Neural progenitor cell (in vitro differentiated cells): Measurements from ENCODE around the gene DLK1. TPM values are rescaled to one million over a fixed set of nuclear protein-coding genes. Genes with fewer than 3 reads are reported as not detected.

Experiments
- DNase-seq: peaks from one replicate; pipeline ENCODE4 v3.0.0-alpha.2; 2016; ENCODE audit warnings: low spot score
- H2AFZ ChIP-seq: fragments of 200-600 bp; sonication (generic); replicated peaks from 2 replicates; pipeline ENCODE4 v1.6.1; 2016; ENCODE audit warnings: antibody characterized with exemption
- H3F3A ChIP-seq: fragments of 200-600 bp; sonication (generic); 2 replicates; pipeline ENCODE4 v1.6.1; 2016; ENCODE audit warnings: antibody characterized with exemption, low read depth
- H3K27ac ChIP-seq: fragments of 200-600 bp; sonication (generic); 2 replicates; pipeline ENCODE4 v1.5.1; 2016; ENCODE audit warnings: mild to moderate bottlenecking
- H3K27me3 ChIP-seq: fragments of 200-600 bp; sonication (generic); 2 replicates; pipeline ENCODE4 v1.6.1; 2016; ENCODE audit warnings: mild to moderate bottlenecking, moderate library complexity
- H3K36me3 ChIP-seq: fragments of 200-600 bp; sonication (generic); 2 replicates; pipeline ENCODE4 v1.5.1; 2016
- H3K4me1 ChIP-seq: fragments of 200-600 bp; sonication (generic); 2 replicates; pipeline ENCODE4 v1.6.1; 2016; ENCODE audit warnings: mixed run types
- H3K4me2 ChIP-seq: fragments of 200-600 bp; sonication (generic); 2 replicates; pipeline ENCODE4 v1.6.1; 2016
- H3K4me3 ChIP-seq: fragments of 200-600 bp; sonication (generic); 2 replicates; pipeline ENCODE4 v1.5.1; 2016
- H3K79me2 ChIP-seq: fragments of 200-600 bp; sonication (generic); 2 replicates; pipeline ENCODE4 v1.6.1; 2016; ENCODE audit warnings: low read depth
- H3K9ac ChIP-seq: fragments of 200-600 bp; sonication (generic); 2 replicates; pipeline ENCODE4 v1.6.1; 2016
- H3K9me3 ChIP-seq: fragments of 200-600 bp; sonication (generic); 2 replicates; pipeline ENCODE4 v1.5.1; 2016; ENCODE audit warnings: low read depth
- H4K20me1 ChIP-seq: fragments of 200-600 bp; sonication (generic); 2 replicates; pipeline ENCODE4 v1.6.1; 2016; ENCODE audit warnings: low read depth
- H3K27ac Mint-ChIP-seq: 3 replicates; pipeline ENCODE4 v1.8.0; 2021; ENCODE audit warnings: mixed read lengths
- H3K27me3 Mint-ChIP-seq: 2 replicates; pipeline ENCODE4 v1.8.0; 2022; ENCODE audit warnings: low read depth, mild to moderate bottlenecking, inconsistent platforms, moderate library complexity, mixed read lengths; ENCODE audit not compliant: insufficient read depth
- H3K36me3 Mint-ChIP-seq: 3 replicates; pipeline ENCODE4 v1.8.0; 2021; ENCODE audit warnings: mixed read lengths
- H3K4me1 Mint-ChIP-seq: 3 replicates; pipeline ENCODE4 v1.8.0; 2021; ENCODE audit warnings: mixed read lengths
- H3K4me3 Mint-ChIP-seq: 3 replicates; pipeline ENCODE4 v1.8.0; 2021; ENCODE audit warnings: mild to moderate bottlenecking, moderate library complexity, mixed read lengths
- H3K9me3 Mint-ChIP-seq: 3 replicates; pipeline ENCODE4 v1.8.0; 2020; ENCODE audit warnings: mixed read lengths
- CTCF ChIP-seq: fragments of 200-600 bp; sonication (generic); IDR thresholded peaks from 2 replicates; pipeline ENCODE4 v1.5.1; 2017; ENCODE audit warnings: antibody characterized with exemption, mild to moderate bottlenecking
- EZH2 ChIP-seq: fragments of 200-600 bp; sonication (generic); IDR thresholded peaks from 2 replicates; pipeline ENCODE4 v1.6.1; 2017; ENCODE audit warnings: antibody characterized with exemption, mild to moderate bottlenecking, moderate library complexity
- EZH2phosphoT487 ChIP-seq: fragments of 200-600 bp; sonication (generic); IDR thresholded peaks from 2 replicates; pipeline ENCODE4 v1.6.1; 2017; ENCODE audit warnings: antibody characterized with exemption
- total RNA-seq: library from RNA; depleted of rRNA; stranded (reverse); fragments of >200 nt; gene quantifications from 2 replicates; pipeline ENCODE4 v1.2.3, GENCODE V29; 2015; ENCODE audit warnings: low replicate concordance

DLK1 gene
- total RNA-seq, 1 donor from 2014 or later = 312 TPM

- Histone ChIP-seq H3K9ac (no peak overlapping the region), H3K9me3 (no peaks in the 10 kb centered on the region), H3K36me3 (no peaks in the 10 kb centered on the region), H3K4me1 (peaks cover 8% of the 10 kb centered on the region), H2AFZ (no peak overlapping the region), H3K4me3 (no peak overlapping the region), H3K4me2 (no peak overlapping the region), H3K27me3 (peaks cover 1% of the 10 kb centered on the region), H3K27ac (no peak overlapping the region), H3K79me2 (no peaks in the 10 kb centered on the region), H3F3A (peaks cover 16% of the 10 kb centered on the region), H4K20me1 (no peaks in the 10 kb centered on the region)
- Mint-ChIP-seq H3K36me3 (no peaks in the 10 kb centered on the region), H3K27ac (no peak overlapping the region), H3K9me3 (no peaks in the 10 kb centered on the region), H3K4me1 (peaks cover 14% of the 10 kb centered on the region), H3K4me3 (no peak overlapping the region), H3K27me3 (peaks cover 29% of the 10 kb centered on the region)
- no peak for DNase-seq
- TF ChIP-seq CTCF = no peak
- TF ChIP-seq EZH2phosphoT487 = no peak
- TF ChIP-seq EZH2 = no peak
Measured at GRCh38 chr14:100703386-100704220, 23.1 kb upstream of the DLK1 start.

- Histone ChIP-seq H4K20me1 (no peaks in the 10 kb centered on the region), H3F3A (peaks cover 32% of the 10 kb centered on the region), H3K9ac (no peak overlapping the region), H3K9me3 (no peaks in the 10 kb centered on the region), H3K4me2 (no peak overlapping the region), H3K27ac (no peak overlapping the region), H3K79me2 (no peaks in the 10 kb centered on the region), H2AFZ (no peak overlapping the region), H3K4me3 (no peak overlapping the region), H3K4me1 (peaks cover 27% of the 10 kb centered on the region), H3K36me3 (no peaks in the 10 kb centered on the region), H3K27me3 (peaks cover 10% of the 10 kb centered on the region)
- Mint-ChIP-seq H3K4me3 (no peak overlapping the region), H3K27me3 (peaks cover 27% of the 10 kb centered on the region), H3K27ac (no peak overlapping the region), H3K4me1 (peaks cover 26% of the 10 kb centered on the region), H3K9me3 (no peaks in the 10 kb centered on the region), H3K36me3 (no peaks in the 10 kb centered on the region)
- TF ChIP-seq CTCF = no peak
- no peak for TF ChIP-seq EZH2
- TF ChIP-seq EZH2phosphoT487 = no peak
- DNase-seq = no peak
Measured at GRCh38 chr14:100706200-100706599, 20.5 kb upstream of the DLK1 start.

- H3K36me3 Mint-ChIP-seq = no peaks in the 10 kb centered on the region
- Histone ChIP-seq H3K27ac (no peak overlapping the region), H4K20me1 (no peaks in the 10 kb centered on the region), H3K79me2 (no peaks in the 10 kb centered on the region), H3K4me2 (no peak overlapping the region), H3K9me3 (no peaks in the 10 kb centered on the region), H3K27me3 (peaks cover 10% of the 10 kb centered on the region), H3K9ac (no peak overlapping the region), H3K36me3 (no peaks in the 10 kb centered on the region), H3F3A (peaks cover 38% of the 10 kb centered on the region), H3K4me3 (no peak overlapping the region), H2AFZ (no peak overlapping the region), H3K4me1 (peaks cover 33% of the 10 kb centered on the region)
- TF ChIP-seq CTCF (no peak), EZH2 (no peak), EZH2phosphoT487 (no peak)
- H3K27ac Mint-ChIP-seq = peak overlapping the region; percentile 50
- DNase-seq = no peak
- H3K4me1 Mint-ChIP-seq = peaks cover 31% of the 10 kb centered on the region
- H3K9me3 Mint-ChIP-seq = no peaks in the 10 kb centered on the region
- peaks cover 30% of the 10 kb centered on the region for H3K27me3 Mint-ChIP-seq
- H3K4me3 Mint-ChIP-seq = peak overlapping the region; percentile 14
Measured at GRCh38 chr14:100706860-100707259, 19.8 kb upstream of the DLK1 start.
